A549 (cell line): Measurements from ENCODE around the gene GLB1L2. TPM values are rescaled to one million over a fixed set of nuclear protein-coding genes. Genes with fewer than 3 reads are reported as not detected.

Experiments used
- ATAC-seq, 2 experiments: fragments of 200-7000 bp in 1 of 2; fragments of >200 bp in 1 of 2; cut with Nextera tagmentation in 1 of 2; cut with Tn5 transposase in 1 of 2; 3 replicates each; pipeline versions ENCODE4 v1.8.0 to v1.9.1; 2018 to 2020; ENCODE audit warnings: mild to moderate bottlenecking in 1 of 2, moderate library complexity in 1 of 2
- CTCF ChIA-PET: fragments of 300-600 bp; sonication (Branson Sonifier 250); formaldehyde crosslinking; extraction: SDS; loops from one replicate; lab custom pipeline; 2021; ENCODE audit warnings: antibody characterized with exemption, inconsistent platforms; lab: Yijun Ruan, JAX
- POLR2A ChIA-PET: fragments of 350-600 bp; formaldehyde crosslinking; extraction: SDS; loops from one replicate; lab custom pipeline; 2021; ENCODE audit warnings: antibody characterized with exemption, inconsistent platforms; lab: Yijun Ruan, JAX
- DNase-seq, 2 experiments: peaks; one replicate each; pipeline versions ENCODE4 v3.0.0 to v3.0.0-alpha.2; 2011 to 2016; ENCODE audit warnings: low read depth in 1 of 2, low spot score in 1 of 2
- FAIRE-seq: peaks from 2 replicates; lab custom pipeline; 2011; peaks lifted over from hg19 to GRCh38; lab: Jason Lieb, UNC
- H3K27ac ChIP-seq, 2 experiments: fragments of >200 bp; sonication (Bioruptor Twin); formaldehyde crosslinking; 3 replicates each; pipeline ENCODE4 v1.5.1; 2016 to 2017
- H3K4me1 ChIP-seq: fragments of >200 bp; sonication (Bioruptor Twin); formaldehyde crosslinking; 3 replicates; pipeline ENCODE4 v1.6.1; 2016
- H3K4me2 ChIP-seq: fragments of >200 bp; sonication (Bioruptor Twin); formaldehyde crosslinking; 3 replicates; pipeline ENCODE4 v1.6.1; 2016
- H3K4me3 ChIP-seq: fragments of >200 bp; sonication (Bioruptor Twin); formaldehyde crosslinking; 3 replicates; pipeline ENCODE4 v1.5.1; 2016
- H3K9me3 ChIP-seq: fragments of >200 bp; sonication (Bioruptor Twin); formaldehyde crosslinking; 3 replicates; pipeline ENCODE4 v1.6.1; 2016
- CBX2 ChIP-seq: fragments of 200-600 bp; sonication (generic); IDR thresholded peaks from 2 replicates; pipeline ENCODE4 v1.6.1; 2016; ENCODE audit warnings: low read depth, mild to moderate bottlenecking, borderline replicate concordance
- CEBPB ChIP-seq, 2 experiments: fragments of >200 bp in 1 of 2; sonication (Bioruptor Twin) in 1 of 2; formaldehyde crosslinking in 1 of 2; IDR thresholded peaks; 2 replicates each; pipeline ENCODE4 v1.6.1; 2012 to 2016
- CHD2 ChIP-seq: fragments of 150-350 bp; IDR thresholded peaks from 2 replicates; pipeline ENCODE4 v1.6.1; 2014; ENCODE audit warnings: low read length; ENCODE audit not compliant: partially characterized antibody
- FOSL2 ChIP-seq, 2 experiments: fragments of 450-650 bp in 1 of 2; fragments of >200 bp in 1 of 2; sonication (Bioruptor Twin) in 1 of 2; formaldehyde crosslinking; IDR thresholded peaks; 2 replicates each; pipeline versions ENCODE4 v1.5.0 to v1.6.1; 2016 to 2020; ENCODE audit warnings: mild to moderate bottlenecking in 1 of 2, moderate library complexity in 1 of 2
- GATA3 ChIP-seq: IDR thresholded peaks from 2 replicates; pipeline ENCODE4 v1.6.1; 2012; ENCODE audit warnings: borderline replicate concordance
- HEYL ChIP-seq: fragments of 250-450 bp; sonication (Bioruptor Pico); IDR thresholded peaks from 2 replicates; pipeline ENCODE4 v1.8.0; 2021; ENCODE audit warnings: mild to moderate bottlenecking, moderate library complexity
- MYC ChIP-seq: IDR thresholded peaks from 2 replicates; pipeline ENCODE4 v1.6.1; 2012; ENCODE audit warnings: mild to moderate bottlenecking, inconsistent platforms, low read length, improper control_type of control experiment, borderline replicate concordance
- NFE2L2 ChIP-seq: fragments of 150-350 bp; conservative IDR thresholded peaks from 2 replicates; pipeline ENCODE4 v1.6.1; 2014; ENCODE audit warnings: low read length
- NR3C1 ChIP-seq: fragments of >200 bp; sonication (Bioruptor Twin); formaldehyde crosslinking; IDR thresholded peaks from 3 replicates; pipeline ENCODE4 v1.6.1; 2017
- RAD21 ChIP-seq, 2 experiments: fragments of >200 bp in 1 of 2; sonication (Bioruptor Twin) in 1 of 2; formaldehyde crosslinking in 1 of 2; IDR thresholded peaks in 1 of 2; conservative IDR thresholded peaks in 1 of 2; 2 replicates in 1 of 2; 3 replicates in 1 of 2; pipeline ENCODE4 v1.6.1; 2012 to 2018; ENCODE audit warnings: inconsistent platforms in 1 of 2
- RNF2 ChIP-seq: fragments of 200-600 bp; sonication (generic); IDR thresholded peaks from 2 replicates; pipeline ENCODE4 v1.6.1; 2016; ENCODE audit warnings: low read depth, mild to moderate bottlenecking, antibody characterized with exemption, moderate library complexity, borderline replicate concordance
- SMC3 ChIP-seq: fragments of >200 bp; sonication (Bioruptor Twin); formaldehyde crosslinking; IDR thresholded peaks from 3 replicates; pipeline ENCODE4 v1.6.1; 2018; ENCODE audit warnings: inconsistent platforms
- SREBF2 ChIP-seq: fragments of 450-650 bp; IDR thresholded peaks from 2 replicates; pipeline ENCODE4 v1.6.1; 2014; ENCODE audit warnings: mild to moderate bottlenecking, moderate library complexity
- ZFP36 ChIP-seq: fragments of 450-650 bp; IDR thresholded peaks from 2 replicates; pipeline ENCODE4 v1.6.1; 2014; ENCODE audit warnings: borderline replicate concordance; ENCODE audit not compliant: partially characterized antibody
- ZSCAN20 ChIP-seq: fragments of 250-450 bp; sonication (Bioruptor Pico); IDR thresholded peaks from 2 replicates; pipeline ENCODE4 v1.8.0; 2022; ENCODE audit warnings: mild to moderate bottlenecking, moderate library complexity
- WGBS: methylation state at CpG from one replicate; pipeline ENCODE4 v1.1.6; 2017; ENCODE audit errors: missing lambda C conversion rate; 5-methylcytosine and 5-hydroxymethylcytosine counted together
- polyA plus RNA-seq, 4 experiments: library from polyadenylated mRNA; depleted of rRNA in 3 of 4; stranded (reverse); fragments of >200 nt; fragmentation: RNase III in 1 of 4; extraction: RNeasy Plus Mini Kit Qiagen cat#74134 plus additional on column Dnase treatment in 1 of 4; gene quantifications; 2 replicates in 3 of 4; 3 replicates in 1 of 4; pipeline ENCODE4 v1.2.3, GENCODE V29; 2011 to 2017
- TF ChIP-seq, protein P1 (sequence below): IDR thresholded peaks from 2 replicates; pipeline ENCODE4 v1.6.1; 2012
- TF ChIP-seq, protein P2 (sequence below): fragments of >200 bp; sonication (Bioruptor Twin); formaldehyde crosslinking; IDR thresholded peaks from 2 replicates; pipeline ENCODE4 v1.6.1; 2016
- TF ChIP-seq, protein P3 (sequence below): fragments of 200-600 bp; sonication (generic); IDR thresholded peaks from 2 replicates; pipeline ENCODE4 v1.6.1; 2016; ENCODE audit warnings: antibody characterized with exemption, mild to moderate bottlenecking, moderate library complexity
- TF ChIP-seq, protein P4 (sequence below): fragments of >200 bp; sonication (Bioruptor Twin); formaldehyde crosslinking; IDR thresholded peaks from 3 replicates; pipeline ENCODE4 v1.5.1; 2016

GLB1L2 gene
- polyA plus RNA-seq, 2 of the 4 experiments (the other 2 are of a cell fraction) = 1.1 to 3.5 TPM

DNA sequence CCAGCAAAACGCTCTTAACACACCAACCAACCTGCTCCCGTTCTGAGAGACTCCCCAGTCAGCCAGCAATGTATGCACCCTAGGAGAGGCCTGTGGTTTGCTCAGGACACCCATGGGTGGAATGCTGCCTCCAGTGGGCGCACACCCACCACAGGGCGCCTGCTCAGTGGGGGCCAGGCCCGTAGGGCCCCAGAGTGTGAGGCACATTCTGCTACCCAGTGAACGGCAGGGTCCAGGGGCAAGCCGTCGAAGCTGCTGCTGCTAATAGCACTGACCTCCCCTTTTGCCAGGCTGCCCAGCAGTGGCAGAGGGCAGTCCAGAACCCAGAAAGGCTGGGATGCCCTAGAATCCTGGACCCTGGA, 67.5 kb downstream of the GLB1L2 start (continued):
- no peak for TF ChIP-seq NR3C1

DNA sequence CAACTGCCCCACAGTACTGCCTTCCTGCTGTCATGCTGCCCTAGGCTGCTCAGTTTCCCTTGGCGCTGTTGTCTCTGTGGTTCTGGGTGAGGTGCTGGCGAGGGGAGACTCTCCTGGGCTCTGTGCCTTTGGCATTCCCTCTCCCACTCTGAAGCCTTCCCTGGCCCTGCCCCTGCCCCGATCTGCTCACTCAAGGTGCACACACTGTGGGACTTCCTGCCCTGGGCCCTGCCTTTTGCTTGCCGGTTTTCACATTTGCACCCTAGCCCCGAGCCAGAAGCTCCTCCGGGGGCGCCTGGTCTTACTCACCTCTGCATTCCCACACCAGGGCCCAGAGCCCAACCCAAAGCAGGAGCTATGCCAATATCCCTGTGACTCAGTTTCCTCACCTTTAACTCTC, 68.2 kb downstream of the GLB1L2 start:
- 16% methylated on average over 7 of the region's 7 CpGs for WGBS
- Histone ChIP-seq H3K4me3 (no peak overlapping the region), H3K27ac (no peak overlapping the region), H3K9me3 (no peaks in the 10 kb centered on the region), H3K4me1 (no peaks in the 10 kb centered on the region), H3K4me2 (no peak overlapping the region)
- POLR2A ChIA-PET = no interaction called here
- CTCF ChIA-PET = no interaction called here
- ATAC-seq (no peak), DNase-seq (no peak), FAIRE-seq (no peak)
- no peak for TF ChIP-seq SMC3
- no peak for TF ChIP-seq ZFP36
- TF ChIP-seq RAD21 (conservative IDR thresholded peaks at IDR 0.05 in 1 of 2, IDR thresholded peaks at IDR 0.05 in 1 of 2) = no peak
- TF ChIP-seq, protein P1, sequence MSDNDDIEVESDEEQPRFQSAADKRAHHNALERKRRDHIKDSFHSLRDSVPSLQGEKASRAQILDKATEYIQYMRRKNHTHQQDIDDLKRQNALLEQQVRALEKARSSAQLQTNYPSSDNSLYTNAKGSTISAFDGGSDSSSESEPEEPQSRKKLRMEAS = no peak
- TF ChIP-seq GATA3 = no peak

DNA sequence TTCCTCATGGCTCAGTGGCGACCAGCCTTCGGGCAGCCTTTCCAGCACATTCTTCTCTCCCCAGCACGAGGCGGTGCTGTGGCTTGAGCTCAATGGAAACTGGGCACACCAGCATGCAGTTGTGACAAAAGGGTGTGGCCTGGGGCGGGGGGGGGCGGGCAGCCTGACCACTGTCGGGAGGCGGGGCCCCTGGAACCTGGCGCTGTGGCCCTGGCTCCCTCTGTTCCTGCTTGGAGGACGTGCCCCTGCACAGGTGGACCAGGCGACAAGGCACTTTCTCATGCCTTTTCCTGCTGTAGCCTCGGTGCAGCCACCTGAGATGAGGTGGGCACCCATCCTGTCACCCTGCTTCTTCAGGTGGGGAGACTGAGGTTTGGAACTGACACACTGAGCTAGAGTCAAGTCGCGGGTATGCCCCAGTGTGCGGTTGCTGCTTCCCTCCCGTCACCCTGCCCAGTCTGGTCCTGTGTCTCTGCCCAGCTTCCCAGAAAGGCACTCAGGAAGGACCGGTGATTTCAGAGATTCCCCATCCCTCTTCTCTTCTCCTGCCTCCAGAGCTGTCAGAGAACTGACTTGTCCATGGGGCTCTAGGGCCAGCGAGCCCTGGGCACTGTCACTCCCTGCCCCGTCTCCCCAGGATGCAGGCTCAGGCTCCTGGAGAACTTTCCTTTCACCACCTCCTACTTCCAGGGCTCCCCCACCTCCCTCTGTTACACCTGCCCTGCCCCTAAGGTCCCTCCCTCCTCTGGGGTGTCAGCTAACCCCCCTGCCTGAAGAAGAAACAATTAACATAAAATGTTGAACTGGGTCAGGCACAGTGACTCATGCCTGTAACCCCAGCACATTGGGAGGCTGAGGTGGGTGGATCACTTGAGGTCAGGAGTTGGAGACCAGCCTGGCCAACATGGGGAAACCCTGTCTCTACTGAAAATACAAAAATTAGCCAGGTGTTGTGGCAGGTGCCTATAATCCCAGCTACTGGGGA, 70.3 kb downstream of the GLB1L2 start:
- H3K4me1 ChIP-seq = no peaks in the 10 kb centered on the region
- no peak for FAIRE-seq
- ChIA-PET POLR2A (no interaction called here), CTCF (no interaction called here)
- no peaks in the 10 kb centered on the region for H3K9me3 ChIP-seq
- no peak overlapping the region for H3K4me2 ChIP-seq
- ATAC-seq = no peak
- H3K27ac ChIP-seq = no peak overlapping the region
- 31% methylated on average over 14 of the region's 19 CpGs for WGBS
- no peak overlapping the region for H3K4me3 ChIP-seq
- TF ChIP-seq, protein P2, sequence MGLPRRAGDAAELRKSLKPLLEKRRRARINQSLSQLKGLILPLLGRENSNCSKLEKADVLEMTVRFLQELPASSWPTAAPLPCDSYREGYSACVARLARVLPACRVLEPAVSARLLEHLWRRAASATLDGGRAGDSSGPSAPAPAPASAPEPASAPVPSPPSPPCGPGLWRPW = no peak
- TF ChIP-seq FOSL2 (IDR thresholded peaks at IDR 0.05) = no peak
- no peak for TF ChIP-seq FOSL2 (CRISPR knock-in tag; IDR thresholded peaks at IDR 0.05)
- TF ChIP-seq RNF2 = no peak
- no peak for TF ChIP-seq RAD21 (conservative IDR thresholded peaks at IDR 0.05 in 1 of 2, IDR thresholded peaks at IDR 0.05 in 1 of 2)
- no peak for TF ChIP-seq CEBPB (IDR thresholded peaks at IDR 0.05)
- TF ChIP-seq, protein P3, sequence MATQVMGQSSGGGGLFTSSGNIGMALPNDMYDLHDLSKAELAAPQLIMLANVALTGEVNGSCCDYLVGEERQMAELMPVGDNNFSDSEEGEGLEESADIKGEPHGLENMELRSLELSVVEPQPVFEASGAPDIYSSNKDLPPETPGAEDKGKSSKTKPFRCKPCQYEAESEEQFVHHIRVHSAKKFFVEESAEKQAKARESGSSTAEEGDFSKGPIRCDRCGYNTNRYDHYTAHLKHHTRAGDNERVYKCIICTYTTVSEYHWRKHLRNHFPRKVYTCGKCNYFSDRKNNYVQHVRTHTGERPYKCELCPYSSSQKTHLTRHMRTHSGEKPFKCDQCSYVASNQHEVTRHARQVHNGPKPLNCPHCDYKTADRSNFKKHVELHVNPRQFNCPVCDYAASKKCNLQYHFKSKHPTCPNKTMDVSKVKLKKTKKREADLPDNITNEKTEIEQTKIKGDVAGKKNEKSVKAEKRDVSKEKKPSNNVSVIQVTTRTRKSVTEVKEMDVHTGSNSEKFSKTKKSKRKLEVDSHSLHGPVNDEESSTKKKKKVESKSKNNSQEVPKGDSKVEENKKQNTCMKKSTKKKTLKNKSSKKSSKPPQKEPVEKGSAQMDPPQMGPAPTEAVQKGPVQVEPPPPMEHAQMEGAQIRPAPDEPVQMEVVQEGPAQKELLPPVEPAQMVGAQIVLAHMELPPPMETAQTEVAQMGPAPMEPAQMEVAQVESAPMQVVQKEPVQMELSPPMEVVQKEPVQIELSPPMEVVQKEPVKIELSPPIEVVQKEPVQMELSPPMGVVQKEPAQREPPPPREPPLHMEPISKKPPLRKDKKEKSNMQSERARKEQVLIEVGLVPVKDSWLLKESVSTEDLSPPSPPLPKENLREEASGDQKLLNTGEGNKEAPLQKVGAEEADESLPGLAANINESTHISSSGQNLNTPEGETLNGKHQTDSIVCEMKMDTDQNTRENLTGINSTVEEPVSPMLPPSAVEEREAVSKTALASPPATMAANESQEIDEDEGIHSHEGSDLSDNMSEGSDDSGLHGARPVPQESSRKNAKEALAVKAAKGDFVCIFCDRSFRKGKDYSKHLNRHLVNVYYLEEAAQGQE = no peak
- TF ChIP-seq, protein P4, sequence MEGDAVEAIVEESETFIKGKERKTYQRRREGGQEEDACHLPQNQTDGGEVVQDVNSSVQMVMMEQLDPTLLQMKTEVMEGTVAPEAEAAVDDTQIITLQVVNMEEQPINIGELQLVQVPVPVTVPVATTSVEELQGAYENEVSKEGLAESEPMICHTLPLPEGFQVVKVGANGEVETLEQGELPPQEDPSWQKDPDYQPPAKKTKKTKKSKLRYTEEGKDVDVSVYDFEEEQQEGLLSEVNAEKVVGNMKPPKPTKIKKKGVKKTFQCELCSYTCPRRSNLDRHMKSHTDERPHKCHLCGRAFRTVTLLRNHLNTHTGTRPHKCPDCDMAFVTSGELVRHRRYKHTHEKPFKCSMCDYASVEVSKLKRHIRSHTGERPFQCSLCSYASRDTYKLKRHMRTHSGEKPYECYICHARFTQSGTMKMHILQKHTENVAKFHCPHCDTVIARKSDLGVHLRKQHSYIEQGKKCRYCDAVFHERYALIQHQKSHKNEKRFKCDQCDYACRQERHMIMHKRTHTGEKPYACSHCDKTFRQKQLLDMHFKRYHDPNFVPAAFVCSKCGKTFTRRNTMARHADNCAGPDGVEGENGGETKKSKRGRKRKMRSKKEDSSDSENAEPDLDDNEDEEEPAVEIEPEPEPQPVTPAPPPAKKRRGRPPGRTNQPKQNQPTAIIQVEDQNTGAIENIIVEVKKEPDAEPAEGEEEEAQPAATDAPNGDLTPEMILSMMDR = no peak
- TF ChIP-seq, all 56 proteins: peak for 0
- DNase-seq = no peak

DNA sequence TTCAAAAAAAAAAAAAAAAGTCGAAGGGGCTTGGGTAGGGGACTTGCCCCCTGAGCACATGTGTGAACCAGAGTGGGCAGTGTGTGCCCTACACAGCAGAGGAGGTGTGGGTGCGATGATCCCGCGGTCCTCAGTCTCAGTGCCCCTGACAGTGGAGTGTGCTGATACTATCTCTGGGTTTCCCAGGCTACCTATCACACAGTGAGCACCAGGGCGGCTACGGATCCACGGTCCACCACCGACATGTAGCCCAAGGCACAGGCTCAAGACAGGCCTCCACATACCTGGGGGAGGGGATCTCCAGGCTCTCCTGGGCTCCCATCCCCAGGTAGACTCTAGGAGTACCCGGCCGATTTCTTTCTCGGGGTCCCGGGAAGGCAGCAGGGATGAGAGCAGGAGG, 71.1 kb downstream of the GLB1L2 start:
- WGBS = 25% methylated on average over 4 of the region's 12 CpGs
- POLR2A ChIA-PET = no interaction called here
- TF ChIP-seq, protein P3 = no peak
- no peak for TF ChIP-seq CHD2
- TF ChIP-seq HEYL (CRISPR knock-in tag) = no peak
- no peak for TF ChIP-seq ZSCAN20 (CRISPR knock-in tag)
- TF ChIP-seq, protein P1 = no peak
- no peak for TF ChIP-seq RNF2
- TF ChIP-seq MYC = no peak
- TF ChIP-seq CBX2 = no peak
- TF ChIP-seq SREBF2 = no peak
- TF ChIP-seq CEBPB (IDR thresholded peaks at IDR 0.05) = no peak
- TF ChIP-seq NFE2L2 = no peak

More for the DNA sequence above, 71.1 kb downstream of the GLB1L2 start:
- no peak overlapping the region for H3K4me2 ChIP-seq
- CTCF ChIA-PET = no interaction called here
- H3K4me3 ChIP-seq = no peak overlapping the region
- no peaks in the 10 kb centered on the region for H3K4me1 ChIP-seq
- DNase-seq (no peak), ATAC-seq (no peak), FAIRE-seq (no peak)
- H3K9me3 ChIP-seq = no peaks in the 10 kb centered on the region
- no peak overlapping the region for H3K27ac ChIP-seq
